Activated T-helper 1 cell treated with anti-CD3 and anti-CD28 coated beads, Interleukin-12 subunit alpha, Interleukin-12 subunit beta, Interleukin-2, Interleukin-4 antibody, amounts not matched to agents 30 ng/mL and 10 ng/mL and 1 ng/mL, durations not matched to agents 14 hours and 24 hours and 36 hours (primary cell): Measurements from ENCODE around the gene SETDB2. TPM values are rescaled to one million over a fixed set of nuclear protein-coding genes. Genes with fewer than 3 reads are reported as not detected.

Experiments used
- DNase-seq: peaks from one replicate; pipeline ENCODE4 v3.0.0; 2021; ENCODE audit warnings: low spot score
- H3K27ac Mint-ChIP-seq: one replicate; pipeline ENCODE4 v1.8.0; 2021; ENCODE audit warnings: mild to moderate bottlenecking, mixed read lengths
- H3K27me3 Mint-ChIP-seq: one replicate; pipeline ENCODE4 v1.8.0; 2022; ENCODE audit warnings: mild to moderate bottlenecking, moderate library complexity, mixed read lengths; ENCODE audit not compliant: insufficient read depth
- H3K36me3 Mint-ChIP-seq: one replicate; pipeline ENCODE4 v1.8.0; 2021; ENCODE audit warnings: low read depth, mixed read lengths
- H3K4me1 Mint-ChIP-seq: one replicate; pipeline ENCODE4 v1.8.0; 2021; ENCODE audit warnings: low read depth, mixed read lengths
- H3K4me3 Mint-ChIP-seq: one replicate; pipeline ENCODE4 v1.8.0; 2021; ENCODE audit warnings: mild to moderate bottlenecking, moderate library complexity, mixed read lengths
- H3K9me3 Mint-ChIP-seq: one replicate; pipeline ENCODE4 v1.8.0; 2021; ENCODE audit warnings: mixed read lengths
- intact Hi-C: fragments of 100-400 bp; cut with micrococcal nuclease; formaldehyde crosslinking; loops from one replicate; pipeline ENCODE4 v1.15.1; 2024
- total RNA-seq: library from RNA; stranded (reverse); gene quantifications from 2 replicates; pipeline ENCODE4 v1.2.3, GENCODE V29; 2022

The SETDB2 gene
- total RNA-seq, 1 donor from 2014 or later, result 13.0 TPM

DNA sequence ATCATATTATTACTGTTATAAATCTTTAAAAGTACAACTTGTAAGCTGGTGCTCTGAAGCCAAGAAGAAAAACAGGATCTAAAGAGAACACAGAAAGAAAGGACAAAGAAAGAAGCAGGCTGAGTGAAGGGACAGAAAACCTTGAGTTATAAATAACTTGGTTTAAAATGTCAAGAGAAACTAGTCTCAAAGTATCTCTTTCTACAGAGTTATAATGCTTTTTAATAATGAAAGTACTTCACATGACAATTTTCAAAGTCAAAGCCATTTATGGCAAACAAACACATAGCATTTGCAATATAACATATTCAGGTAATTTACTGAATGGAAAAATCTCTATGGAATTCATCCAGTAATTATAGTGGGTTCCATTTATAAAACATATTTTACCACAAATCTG is 33.6 kb upstream of the SETDB2 start:
- Mint-ChIP-seq H3K36me3 (no peaks in the 10 kb centered on the region), H3K27ac (no peak overlapping the region)

GRCh38 chr13:49411353-49411752 is 32.7 kb upstream of the SETDB2 start:
- intact Hi-C loops, result no loop called here
- DNase-seq, result no peak
- Mint-ChIP-seq H3K4me1 (no peaks in the 10 kb centered on the region), H3K27me3 (peaks cover 7% of the 10 kb centered on the region), H3K27ac (no peak overlapping the region), H3K4me3 (no peak overlapping the region), H3K36me3 (no peaks in the 10 kb centered on the region), H3K9me3 (no peaks in the 10 kb centered on the region)

More for the DNA sequence above, 33.6 kb upstream of the SETDB2 start:
- Mint-ChIP-seq H3K4me1 (no peaks in the 10 kb centered on the region), H3K27me3 (peaks cover 7% of the 10 kb centered on the region), H3K9me3 (peaks cover 4% of the 10 kb centered on the region), H3K4me3 (no peak overlapping the region)
- intact Hi-C loops, result no loop called here
- no peak for DNase-seq

DNA sequence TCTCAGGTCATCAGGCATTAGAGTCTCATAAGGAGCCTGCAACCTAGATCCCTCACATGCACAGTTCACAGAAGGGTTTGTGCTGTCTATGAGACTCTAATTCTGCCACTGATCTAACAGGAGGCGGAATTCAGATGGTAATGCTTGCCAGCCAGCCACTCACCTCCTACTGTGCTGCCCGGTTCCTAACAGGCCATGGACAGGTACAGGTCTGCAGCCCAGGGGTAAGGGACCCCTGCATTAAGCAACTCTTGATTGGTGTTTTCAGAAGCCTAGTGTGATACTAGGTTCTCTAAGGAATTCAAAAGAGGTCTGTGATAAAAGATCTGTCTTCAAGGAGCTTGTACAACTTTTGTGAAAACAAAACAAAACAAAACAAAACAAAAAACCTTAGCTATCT is 31.3 kb upstream of the SETDB2 start:
- Mint-ChIP-seq H3K27me3 (peaks cover 9% of the 10 kb centered on the region), H3K4me3 (no peak overlapping the region), H3K36me3 (no peaks in the 10 kb centered on the region), H3K4me1 (no peaks in the 10 kb centered on the region), H3K9me3 (no peaks in the 10 kb centered on the region), H3K27ac (no peak overlapping the region)
- no peak for DNase-seq
- intact Hi-C loops, result no loop called here

- intact Hi-C loops, result no loop called here
- Mint-ChIP-seq H3K36me3 (no peaks in the 10 kb centered on the region), H3K4me3 (no peak overlapping the region), H3K27ac (no peak overlapping the region), H3K27me3 (peaks cover 6% of the 10 kb centered on the region), H3K9me3 (no peaks in the 10 kb centered on the region), H3K4me1 (no peaks in the 10 kb centered on the region)
- DNase-seq, result no peak
These were observed 26.9 kb upstream of the SETDB2 start for GRCh38 chr13:49417161-49417560.

GRCh38 chr13:49418206-49418605 is 25.9 kb upstream of the SETDB2 start:
- DNase-seq, result no peak
- peaks cover 6% of the 10 kb centered on the region for H3K27me3 Mint-ChIP-seq
- no peak overlapping the region for H3K4me3 Mint-ChIP-seq
- H3K9me3 Mint-ChIP-seq, result no peaks in the 10 kb centered on the region
- H3K36me3 Mint-ChIP-seq, result no peaks in the 10 kb centered on the region
- H3K27ac Mint-ChIP-seq, result no peak overlapping the region
- H3K4me1 Mint-ChIP-seq, result no peaks in the 10 kb centered on the region
- intact Hi-C loops, result no loop called here

DNA sequence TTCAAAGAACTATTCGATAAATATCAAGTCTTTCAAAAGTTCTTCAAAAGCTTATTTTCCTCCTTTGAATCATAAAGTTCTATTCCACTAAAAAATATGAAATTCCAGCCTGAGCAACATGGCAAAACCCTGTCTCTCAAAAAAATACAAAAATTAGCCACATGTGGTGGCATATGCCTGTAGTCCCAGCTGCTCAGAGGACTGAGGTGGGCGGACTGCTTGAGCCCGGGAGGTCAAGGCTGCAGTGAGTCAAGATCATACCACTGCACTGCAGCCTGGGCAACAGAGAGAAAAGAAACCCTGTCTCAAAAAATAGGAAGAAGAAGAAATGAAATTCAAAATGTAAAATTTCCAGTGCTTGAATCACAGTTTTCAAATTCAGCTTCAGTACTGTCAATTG is 24.8 kb upstream of the SETDB2 start:
- Mint-ChIP-seq H3K4me3 (no peak overlapping the region), H3K27me3 (peaks cover 3% of the 10 kb centered on the region), H3K4me1 (no peaks in the 10 kb centered on the region), H3K9me3 (no peaks in the 10 kb centered on the region), H3K36me3 (no peaks in the 10 kb centered on the region), H3K27ac (no peak overlapping the region)
- intact Hi-C loops, result no loop called here
- DNase-seq, result no peak

DNA sequence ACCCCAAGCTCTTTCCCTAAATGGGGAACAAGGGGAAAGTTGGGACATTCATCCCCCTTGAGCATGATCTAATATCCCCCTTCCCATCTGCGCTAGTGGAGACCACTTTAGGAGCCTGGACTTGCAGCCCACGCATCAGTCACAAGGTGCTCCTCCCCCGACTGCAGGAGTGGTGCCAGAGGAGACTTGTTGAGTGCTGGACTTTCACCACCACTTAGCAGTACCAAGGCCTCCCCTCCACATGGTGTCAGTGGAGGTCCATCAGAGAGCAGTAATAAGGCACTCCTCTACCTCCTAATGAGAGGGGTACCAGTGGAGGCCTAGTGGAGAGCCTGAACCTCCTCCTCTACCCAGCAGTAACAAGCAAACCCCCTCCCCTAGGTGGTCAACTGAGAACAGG is 22.7 kb upstream of the SETDB2 start:
- H3K36me3 Mint-ChIP-seq, result no peaks in the 10 kb centered on the region
- no peak overlapping the region for H3K4me3 Mint-ChIP-seq
- no peaks in the 10 kb centered on the region for H3K4me1 Mint-ChIP-seq
- H3K9me3 Mint-ChIP-seq, result no peaks in the 10 kb centered on the region
- intact Hi-C loops, result loop anchor here (1.0 kb wide), 1 partner anchor 186 kb away; no protein-coding TSS in a partner anchor
- H3K27ac Mint-ChIP-seq, result no peak overlapping the region
- DNase-seq, result no peak
- H3K27me3 Mint-ChIP-seq, result peaks cover 3% of the 10 kb centered on the region

- Mint-ChIP-seq H3K4me1 (no peaks in the 10 kb centered on the region), H3K27ac (no peak overlapping the region), H3K9me3 (no peaks in the 10 kb centered on the region), H3K4me3 (no peak overlapping the region), H3K27me3 (no peaks in the 10 kb centered on the region), H3K36me3 (no peaks in the 10 kb centered on the region)
- intact Hi-C loops, result no loop called here
- DNase-seq, result no peak
These were observed 20.0 kb upstream of the SETDB2 start for GRCh38 chr13:49424011-49424560.

GRCh38 chr13:49428041-49428763 is 15.9 kb upstream of the SETDB2 start:
- H3K27me3 Mint-ChIP-seq, result no peaks in the 10 kb centered on the region
- no peak overlapping the region for H3K27ac Mint-ChIP-seq

DNA sequence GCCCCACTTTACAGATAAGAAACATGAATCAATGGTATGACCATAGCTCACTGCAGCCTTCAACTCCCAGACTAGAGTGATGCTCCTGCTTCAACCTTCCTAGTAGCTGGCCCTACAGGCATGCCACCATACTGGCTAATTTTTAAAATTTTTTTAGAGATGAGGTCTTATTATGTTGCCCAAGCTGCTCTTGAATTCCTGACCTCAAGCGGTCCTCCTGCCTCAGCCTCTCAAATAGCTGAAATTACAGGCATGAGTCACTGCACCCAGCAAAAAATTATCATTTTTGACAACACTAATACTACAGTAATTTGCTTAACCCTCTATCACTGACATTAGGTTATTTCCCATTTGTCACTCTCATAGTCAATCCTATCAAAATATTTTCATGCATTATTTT is 15.0 kb upstream of the SETDB2 start:
- peaks cover 4% of the 10 kb centered on the region for H3K36me3 Mint-ChIP-seq
- intact Hi-C loops, result no loop called here

More at GRCh38 chr13:49428041-49428763, 15.9 kb upstream of the SETDB2 start:
- H3K9me3 Mint-ChIP-seq, result no peaks in the 10 kb centered on the region
- H3K4me3 Mint-ChIP-seq, result no peak overlapping the region
- no peak for DNase-seq
- no peaks in the 10 kb centered on the region for H3K4me1 Mint-ChIP-seq
- intact Hi-C loops, result no loop called here
- no peaks in the 10 kb centered on the region for H3K36me3 Mint-ChIP-seq

DNA sequence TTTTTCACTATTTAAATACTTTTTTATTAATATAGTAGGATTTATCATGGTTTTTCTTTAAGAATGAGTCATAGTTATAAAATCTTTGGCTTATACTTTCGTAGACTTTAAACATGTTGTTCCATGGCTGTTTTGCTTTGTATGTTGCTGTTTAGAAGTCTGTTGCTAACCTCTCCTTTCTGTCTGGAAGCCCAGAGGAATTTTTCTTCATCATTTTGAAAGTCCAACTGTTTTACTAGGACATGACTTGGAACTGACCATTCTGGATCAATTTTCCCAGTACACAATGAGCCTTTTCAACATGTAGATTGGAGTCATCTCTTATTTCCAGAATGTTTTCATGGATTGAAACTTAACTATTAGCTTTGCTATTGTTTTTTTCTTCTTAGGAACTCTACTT is 8.1 kb upstream of the SETDB2 start:
- Mint-ChIP-seq H3K4me1 (peaks cover 5% of the 10 kb centered on the region), H3K27ac (no peak overlapping the region), H3K9me3 (no peaks in the 10 kb centered on the region), H3K4me3 (no peak overlapping the region), H3K36me3 (peaks cover 5% of the 10 kb centered on the region), H3K27me3 (peaks cover 3% of the 10 kb centered on the region)
- intact Hi-C loops, result loop anchor here (2.0 kb wide), 1 partner anchor 135 kb away; no protein-coding TSS in a partner anchor
- no peak for DNase-seq

More for the DNA sequence above, 15.0 kb upstream of the SETDB2 start:
- no peaks in the 10 kb centered on the region for H3K9me3 Mint-ChIP-seq
- H3K27ac Mint-ChIP-seq, result no peak overlapping the region
- H3K4me1 Mint-ChIP-seq, result no peaks in the 10 kb centered on the region
- no peak overlapping the region for H3K4me3 Mint-ChIP-seq
- no peaks in the 10 kb centered on the region for H3K27me3 Mint-ChIP-seq
- DNase-seq, result no peak

DNA sequence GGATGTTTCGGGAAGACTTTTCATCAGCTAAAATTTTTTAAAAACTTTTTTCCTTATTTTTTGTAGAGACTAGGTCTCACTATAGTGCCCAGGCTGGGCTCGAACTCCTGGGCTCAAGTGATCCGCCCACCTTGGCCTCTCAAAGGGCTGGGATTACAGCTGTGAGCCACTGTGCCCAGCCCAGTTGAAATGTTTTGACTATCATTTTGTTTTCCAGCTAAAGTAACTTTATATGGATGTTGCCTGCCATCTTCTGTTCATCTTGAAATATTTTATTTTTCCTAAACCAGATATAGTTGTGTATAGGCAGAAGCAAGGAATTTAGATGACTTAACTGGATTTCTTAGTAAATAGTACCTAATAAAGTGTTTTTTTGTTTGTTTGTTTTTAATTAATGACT is 7.2 kb upstream of the SETDB2 start:
- Mint-ChIP-seq H3K27ac (no peak overlapping the region), H3K4me3 (no peak overlapping the region), H3K9me3 (no peaks in the 10 kb centered on the region), H3K27me3 (peaks cover 3% of the 10 kb centered on the region), H3K36me3 (peaks cover 5% of the 10 kb centered on the region), H3K4me1 (peaks cover 12% of the 10 kb centered on the region)
- intact Hi-C loops, result loop anchor here (2.0 kb wide), 1 partner anchor 136 kb away; no protein-coding TSS in a partner anchor
- no peak for DNase-seq

- intact Hi-C loops, result loop anchor here (2.0 kb wide), 1 partner anchor 137 kb away; no protein-coding TSS in a partner anchor
- Mint-ChIP-seq H3K36me3 (peaks cover 5% of the 10 kb centered on the region), H3K9me3 (no peaks in the 10 kb centered on the region), H3K4me3 (no peak overlapping the region), H3K27ac (no peak overlapping the region), H3K27me3 (peaks cover 3% of the 10 kb centered on the region), H3K4me1 (peaks cover 18% of the 10 kb centered on the region)
- DNase-seq, result no peak
These were observed 6.4 kb upstream of the SETDB2 start for GRCh38 chr13:49437705-49438104.
